ENCODE results near the gene GPC2. TPM values are rescaled to one million over a fixed set of nuclear protein-coding genes. Genes with fewer than 3 reads are reported as not detected.
A peak's percentile ranks its signal among the peaks of the same experiment; 100 is the strongest.

GPC2 gene
- total RNA-seq, 1 donor from 2014 or later: 0.77 TPM

- peaks cover 35% of the 10 kb centered on the region for H3K4me1 ChIP-seq
- no peaks in the 10 kb centered on the region for H3K9me3 ChIP-seq
- intact Hi-C loops (cut with DNase I): no loop called here
- DNase-seq (no peak), ATAC-seq (peak; percentile 13 to 14)
- peak overlapping the region; percentile 55 for H3K4me3 ChIP-seq
- H3K36me3 ChIP-seq: no peaks in the 10 kb centered on the region
- H3K27me3 ChIP-seq (ENCODE audit: low read depth): peaks cover 31% of the 10 kb centered on the region
- H3K27ac ChIP-seq: peak overlapping the region; percentile 62
- TF ChIP-seq CTCF (IDR thresholded peaks at IDR 0.05): no peak
Measured at GRCh38 chr7:100167912-100168323, 9.3 kb downstream of the GPC2 start.

GRCh38 chr7:100166970-100167911 lies 9.9 kb downstream of the GPC2 start:
- Histone ChIP-seq H3K9me3 (no peaks in the 10 kb centered on the region), H3K27ac (no peak overlapping the region), H3K4me3 (peak overlapping the region; percentile 55), H3K4me1 (peaks cover 35% of the 10 kb centered on the region), H3K36me3 (no peaks in the 10 kb centered on the region), H3K27me3 (ENCODE audit: low read depth) (peaks cover 30% of the 10 kb centered on the region)
- ATAC-seq: no peak
- intact Hi-C loops (cut with DNase I): no loop called here
- DNase-seq: no peak
- TF ChIP-seq CTCF (IDR thresholded peaks at IDR 0.05): no peak

GRCh38 chr7:100166317-100166940 lies 10.8 kb downstream of the GPC2 start:
- intact Hi-C loops (cut with DNase I): no loop called here
- Histone ChIP-seq H3K4me1 (peaks cover 30% of the 10 kb centered on the region), H3K27ac (no peak overlapping the region), H3K36me3 (no peaks in the 10 kb centered on the region), H3K4me3 (no peak overlapping the region), H3K27me3 (ENCODE audit: low read depth) (peaks cover 22% of the 10 kb centered on the region), H3K9me3 (no peaks in the 10 kb centered on the region)
- TF ChIP-seq CTCF (IDR thresholded peaks at IDR 0.05): no peak
- ATAC-seq (no peak), DNase-seq (no peak)

- no peaks in the 10 kb centered on the region for H3K9me3 ChIP-seq
- TF ChIP-seq CTCF (IDR thresholded peaks at IDR 0.05): no peak
- H3K36me3 ChIP-seq: no peaks in the 10 kb centered on the region
- no peak overlapping the region for H3K27ac ChIP-seq
- H3K27me3 ChIP-seq (ENCODE audit: low read depth): peaks cover 8% of the 10 kb centered on the region
- no peak for DNase-seq
- H3K4me3 ChIP-seq: no peak overlapping the region
- peaks cover 22% of the 10 kb centered on the region for H3K4me1 ChIP-seq
- ATAC-seq: no peak
- intact Hi-C loops (cut with DNase I): no loop called here
Measured at GRCh38 chr7:100163871-100164270, 13.3 kb downstream of the GPC2 start.

GRCh38 chr7:100163006-100163531 lies 14.1 kb downstream of the GPC2 start:
- peaks cover 8% of the 10 kb centered on the region for H3K27me3 ChIP-seq (ENCODE audit: low read depth)
- no peak for TF ChIP-seq CTCF (IDR thresholded peaks at IDR 0.05)
- no peak overlapping the region for H3K4me3 ChIP-seq
- intact Hi-C loops (cut with DNase I): no loop called here
- ATAC-seq (no peak), DNase-seq (no peak)
- no peaks in the 10 kb centered on the region for H3K9me3 ChIP-seq
- H3K27ac ChIP-seq: no peak overlapping the region
- H3K36me3 ChIP-seq: no peaks in the 10 kb centered on the region
- H3K4me1 ChIP-seq: peaks cover 18% of the 10 kb centered on the region
